Measurements from ENCODE around the gene LSMEM2.
"Not testable (repeated sequence)": the region's sequence is repeated elsewhere in the genome, so short reads cannot be mapped to it uniquely, and the experiment has no call there.

LSMEM2 gene

GRCh38 chr3:50278880-50279224 is at the start of gene LSMEM2:
TSS of gene LSMEM2 (plus strand) at chr3:50279087. CDS start at chr3:50279114, 27 bp downstream.
- DNase-seq = no peak

GRCh38 chr3:50229490-50229889 is 49.4 kb upstream of the LSMEM2 start:
- no peak for DNase-seq

DNA sequence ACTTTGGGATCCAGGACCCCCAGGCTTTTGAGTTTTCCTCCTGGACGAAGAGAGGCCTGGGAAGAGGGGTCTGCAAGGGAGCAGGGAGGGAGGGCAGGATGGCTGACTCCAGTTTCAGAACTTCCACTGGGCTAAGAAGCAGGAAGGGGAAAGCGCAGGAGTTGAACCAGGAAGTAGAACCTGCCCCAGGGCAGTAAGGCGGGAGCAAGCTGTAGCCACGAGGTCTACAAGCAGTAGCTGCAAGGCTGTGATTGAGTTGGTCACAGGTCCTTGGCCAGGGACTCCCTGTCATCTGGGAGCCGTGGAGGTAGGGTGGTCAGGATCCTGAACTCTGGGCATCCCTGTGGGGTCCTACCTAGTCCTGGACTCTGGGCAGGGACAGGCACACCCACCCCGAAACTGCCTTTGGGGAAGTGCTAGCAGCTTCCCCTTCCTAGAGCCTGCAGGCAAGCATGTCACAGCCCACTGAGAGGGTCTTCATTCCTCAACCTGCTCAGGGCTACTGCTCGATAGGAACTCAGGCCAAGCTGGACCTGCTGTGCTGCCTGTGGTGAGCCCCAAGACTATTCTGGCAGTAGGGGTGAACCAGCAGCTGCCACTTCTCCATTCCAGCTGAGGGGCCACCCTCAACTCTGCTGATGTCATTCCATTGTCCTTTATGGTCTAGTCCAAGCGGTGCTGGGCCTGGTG is 48.6 kb upstream of the LSMEM2 start:
- DNase-seq = no peak

- no peak for DNase-seq
Observed at GRCh38 chr3:50230794-50231125, 48.1 kb upstream of the LSMEM2 start.

DNA sequence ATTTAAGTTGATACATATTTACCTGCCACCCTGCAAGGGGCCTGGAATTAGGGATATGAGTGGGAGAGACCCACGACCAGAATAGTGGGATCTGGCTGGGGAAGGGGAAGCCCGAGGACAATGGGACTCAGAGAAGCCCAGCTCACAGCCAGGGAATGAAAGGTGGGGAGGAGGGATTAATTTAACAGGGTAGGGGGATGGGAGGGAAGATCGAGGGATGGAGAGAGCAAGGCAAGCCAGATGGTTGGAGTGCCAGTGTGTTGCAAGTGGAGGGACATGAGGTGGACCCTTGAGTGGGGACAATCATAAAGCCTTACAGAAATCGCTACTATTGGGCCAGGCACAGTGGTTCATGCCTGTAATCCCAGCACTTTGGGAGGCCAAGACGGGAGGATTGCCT is 47.3 kb upstream of the LSMEM2 start:
- peak; percentile 74 for DNase-seq

DNA sequence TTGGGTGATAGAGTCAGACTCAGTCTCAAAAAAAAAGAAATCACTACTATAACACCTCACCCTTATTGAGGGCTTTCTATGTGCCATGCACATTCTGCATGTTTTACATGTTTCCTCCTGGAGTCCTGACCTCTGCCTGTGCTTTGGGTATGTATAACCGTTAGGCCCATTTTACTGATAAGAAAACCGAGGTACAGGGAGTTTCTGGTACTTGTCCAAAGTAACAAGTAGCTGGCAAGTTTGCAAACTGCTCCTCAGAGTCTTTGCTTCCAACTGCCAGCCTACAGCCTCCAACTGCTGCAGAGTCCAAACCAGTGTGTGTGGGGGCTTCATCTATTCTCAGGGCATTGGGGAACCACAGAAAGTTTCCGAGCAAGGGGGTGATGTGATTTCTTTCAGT is 46.6 kb upstream of the LSMEM2 start:
- no peak for DNase-seq

DNA sequence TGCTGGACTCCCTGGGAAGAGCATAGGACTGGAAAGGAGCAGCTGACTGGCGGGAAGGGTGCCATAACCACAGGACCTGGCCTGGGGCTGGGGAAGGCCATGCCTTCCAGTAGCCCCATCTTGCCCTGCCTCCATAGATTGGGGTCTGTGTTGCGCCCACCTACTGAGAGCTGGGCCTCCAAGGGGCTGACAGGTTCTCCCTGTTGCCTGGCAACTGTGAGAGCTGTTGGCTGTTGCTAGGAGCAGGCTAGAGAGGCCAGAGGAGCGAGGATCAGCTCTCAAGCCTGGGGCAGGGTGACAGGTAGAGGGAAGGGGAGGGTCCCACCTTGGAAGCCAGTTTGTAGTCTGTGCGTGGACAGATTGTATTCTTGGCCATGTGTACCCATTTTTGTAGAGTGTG is 45.7 kb upstream of the LSMEM2 start:
- no peak for DNase-seq

DNA sequence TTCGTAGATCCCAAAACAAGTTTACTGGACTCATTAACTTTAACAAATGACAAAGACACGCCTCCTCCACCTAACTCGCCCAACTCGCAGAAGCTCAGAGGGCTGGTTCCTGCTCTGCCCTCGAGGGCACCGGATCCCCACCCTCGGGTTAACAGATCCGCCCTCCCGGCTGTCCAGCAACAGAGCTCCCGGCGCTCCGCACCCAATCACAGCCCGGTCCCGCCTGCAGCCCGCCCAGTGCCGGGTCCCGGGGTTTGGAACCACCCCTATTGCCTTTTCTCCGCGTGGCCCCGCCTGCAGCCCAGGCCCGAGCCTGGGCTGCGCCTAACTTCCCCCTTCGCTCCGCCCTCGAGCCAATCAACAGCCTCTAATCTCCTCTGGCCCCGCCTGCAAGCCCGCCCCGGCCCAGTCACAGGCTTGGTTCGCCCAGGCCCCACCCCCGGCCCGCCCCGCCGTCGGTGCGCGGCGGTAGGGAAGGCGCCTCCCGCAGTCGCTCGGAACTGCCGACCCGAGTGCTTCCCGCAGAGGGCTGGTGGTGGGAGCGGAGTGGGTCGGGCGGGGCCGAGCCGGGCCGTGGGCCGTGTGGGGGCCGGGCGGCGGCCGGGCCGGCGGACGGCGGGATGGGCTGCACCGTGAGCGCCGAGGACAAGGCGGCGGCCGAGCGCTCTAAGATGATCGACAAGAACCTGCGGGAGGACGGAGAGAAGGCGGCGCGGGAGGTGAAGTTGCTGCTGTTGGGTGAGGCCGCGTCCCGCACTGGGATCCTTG is 43.0 kb upstream of the LSMEM2 start, which contains the start of gene GNAI2:
Gene GNAI2, plus strand, starts transcription at position 489 of the 768 bp plus-strand sequence. Its CDS starts 132 bp downstream, at position 621.
- DNase-seq = peak; percentile 99

- DNase-seq = no peak
Observed at GRCh38 chr3:50236484-50237132, 42.3 kb upstream of the LSMEM2 start.

GRCh38 chr3:50237133-50237651 is 41.7 kb upstream of the LSMEM2 start:
- peak; percentile 66 for DNase-seq

DNA sequence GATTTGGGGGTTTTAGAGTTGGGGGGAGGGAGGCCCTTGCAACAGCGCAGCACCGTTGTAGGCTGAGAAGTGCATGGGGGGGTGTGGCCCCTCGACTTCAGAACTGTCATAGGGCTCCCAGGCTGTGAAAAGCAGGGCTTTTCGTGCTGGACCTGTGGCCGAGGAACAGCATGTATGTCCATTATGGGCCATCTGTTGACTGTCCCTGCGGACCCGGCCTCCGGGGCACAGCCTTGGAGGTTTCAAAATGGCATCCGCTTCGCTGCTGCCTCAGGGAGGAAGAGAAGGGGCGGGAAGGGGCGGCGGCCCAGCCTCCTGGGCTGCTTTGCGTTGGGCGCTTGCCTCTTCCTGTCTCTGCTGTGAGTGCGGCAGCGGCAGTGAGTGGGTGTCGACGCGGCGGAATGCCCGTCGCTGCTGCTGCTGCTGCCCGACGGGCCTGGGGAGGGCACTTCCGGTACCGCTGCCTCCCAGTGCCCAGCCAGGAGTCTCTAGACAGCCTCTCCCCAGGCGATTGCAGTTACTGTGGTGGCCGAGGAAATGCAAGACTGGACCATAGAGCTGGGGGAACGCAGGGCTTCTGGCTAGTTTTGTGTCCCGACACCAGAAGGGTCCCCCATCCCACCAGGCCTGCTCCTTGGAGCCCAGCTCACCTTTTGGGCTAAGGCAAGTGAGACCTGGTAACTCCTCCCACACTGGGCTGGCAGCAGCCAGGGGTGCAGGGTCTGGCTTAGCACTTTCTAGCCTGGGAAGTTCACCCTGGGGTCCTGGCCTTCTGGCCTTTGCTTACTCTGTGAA is 40.9 kb upstream of the LSMEM2 start:
- DNase-seq = peak; percentile 37

DNA sequence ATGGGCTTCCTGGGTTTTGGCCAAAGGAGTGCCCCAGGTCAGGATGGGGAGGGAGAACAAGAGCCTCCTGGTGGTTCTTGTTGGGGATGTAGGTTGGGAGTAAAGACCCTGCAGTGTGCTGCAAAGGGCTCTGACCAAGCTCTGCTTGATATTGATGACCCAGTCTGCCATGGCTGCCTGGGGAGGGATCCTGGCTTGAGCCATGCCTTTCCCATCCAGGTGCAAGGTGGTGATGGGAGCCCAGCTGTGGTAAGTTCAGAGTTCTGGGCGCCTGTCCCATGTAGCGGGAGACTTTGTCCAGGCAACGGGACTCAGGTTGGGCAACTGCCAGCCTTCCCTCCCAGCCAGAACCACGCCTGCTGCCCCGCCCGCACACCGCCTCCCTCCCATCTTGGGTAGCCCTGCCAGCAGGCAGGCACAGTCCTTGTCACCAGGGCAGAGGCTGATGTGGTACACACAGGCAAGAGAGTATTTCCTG is 40.3 kb upstream of the LSMEM2 start:
- no peak for DNase-seq

DNA sequence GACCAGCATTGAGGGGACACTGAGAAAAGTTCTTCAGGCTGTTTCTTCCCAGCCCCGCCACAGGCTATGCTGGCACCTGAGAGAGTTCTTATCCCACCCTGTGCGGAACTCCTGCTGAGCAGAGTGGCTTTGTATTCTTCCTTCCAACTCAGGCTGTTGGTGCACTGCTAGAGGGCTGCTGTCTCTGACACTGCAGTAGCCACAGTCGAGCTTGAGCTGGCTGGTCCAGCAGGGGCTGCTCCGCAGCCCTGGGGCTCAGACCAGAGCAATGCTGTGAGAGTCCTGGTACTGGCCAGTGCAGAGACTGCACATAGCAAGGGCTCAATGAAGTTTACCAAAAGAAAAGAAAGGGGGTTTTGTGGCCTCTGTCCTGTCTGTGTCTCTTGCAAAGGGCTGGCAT is 39.2 kb upstream of the LSMEM2 start:
- DNase-seq = no peak

- peak; percentile 65 for DNase-seq
Observed at GRCh38 chr3:50241163-50241562, 37.7 kb upstream of the LSMEM2 start.

DNA sequence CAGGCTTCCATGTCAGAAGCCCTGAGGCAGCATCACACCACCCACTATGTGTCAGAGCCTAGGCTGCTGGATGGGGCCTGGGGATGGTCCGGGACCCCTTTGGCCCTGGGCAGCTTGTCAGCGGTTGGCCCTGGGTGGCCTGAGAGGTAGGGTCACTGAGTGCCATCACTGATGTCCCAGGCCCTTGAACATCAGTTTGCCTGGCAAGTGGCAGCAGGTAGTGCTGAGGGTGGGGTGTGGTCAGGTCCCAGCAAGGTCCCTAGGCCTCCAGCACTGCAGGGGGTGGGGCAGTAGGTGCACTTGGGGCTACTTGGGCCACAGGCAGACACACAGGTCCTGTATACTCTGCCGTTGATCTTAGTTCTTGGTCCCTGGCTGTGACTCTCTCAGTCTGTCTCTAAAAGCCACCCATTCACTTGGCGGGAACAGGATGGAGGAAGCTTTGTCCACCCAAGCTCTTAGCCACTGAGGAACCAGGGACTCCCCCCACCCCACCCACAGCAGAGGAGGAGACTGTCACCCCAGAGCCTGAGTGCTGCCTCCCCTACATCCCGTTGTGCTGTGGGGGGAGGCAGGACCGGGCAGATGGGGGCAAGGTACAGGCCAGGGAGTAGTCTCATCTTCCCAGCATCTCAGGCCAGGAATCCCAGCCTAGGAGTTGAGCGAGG is 37.0 kb upstream of the LSMEM2 start:
- DNase-seq = no peak

GRCh38 chr3:50242381-50242770 is 36.5 kb upstream of the LSMEM2 start:
- no peak for DNase-seq

DNA sequence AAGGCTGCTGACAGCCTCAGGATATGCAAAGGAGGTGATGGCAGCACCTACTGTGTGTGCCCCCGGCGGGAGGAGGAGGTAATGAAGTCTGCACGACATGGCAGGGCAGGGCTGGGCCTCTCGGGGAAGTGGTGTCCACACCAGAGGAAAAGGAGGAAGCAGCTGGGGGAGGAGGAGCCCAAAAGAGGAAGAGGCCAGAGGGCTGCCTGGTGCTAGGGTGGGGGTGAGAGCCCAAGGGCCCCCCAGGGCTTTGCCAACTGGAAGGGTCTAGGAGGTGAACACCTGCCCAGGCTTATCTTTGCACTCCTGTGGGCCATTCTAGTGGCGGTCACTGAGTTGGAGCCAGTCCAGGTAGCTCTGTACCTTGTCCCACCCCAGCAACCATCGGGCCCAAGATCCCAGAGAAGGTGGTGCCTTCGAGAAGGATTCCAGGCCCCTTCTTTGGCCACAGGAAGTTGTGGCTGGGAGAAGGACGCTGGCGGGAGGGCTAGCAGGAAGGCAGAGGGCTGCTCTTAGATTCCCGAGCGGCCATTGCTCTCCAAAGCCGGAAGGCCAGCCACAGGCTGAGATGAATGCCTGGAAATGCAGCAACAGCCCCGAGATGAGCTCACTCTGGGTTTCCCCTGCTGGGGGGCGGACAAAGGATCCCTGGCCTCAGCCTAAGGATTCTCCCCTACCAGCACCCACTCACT is 35.9 kb upstream of the LSMEM2 start:
- DNase-seq = no peak

DNA sequence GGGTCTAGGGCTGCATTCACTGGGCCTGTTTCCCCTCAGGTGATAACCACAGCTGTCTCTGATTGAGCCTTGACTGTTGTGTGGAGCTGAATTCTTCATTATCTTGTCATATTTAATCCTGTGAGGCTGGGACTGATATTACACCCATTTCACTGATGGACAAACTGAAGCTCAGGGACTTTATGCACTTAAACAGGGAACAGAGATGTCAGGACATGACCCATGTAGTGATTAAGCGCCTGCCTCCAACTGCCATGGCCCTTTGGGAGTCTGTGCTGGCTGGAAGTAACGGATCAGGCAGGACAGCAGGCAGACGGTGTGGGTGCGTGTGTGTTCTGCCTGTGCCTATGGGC is 35.4 kb upstream of the LSMEM2 start:
- DNase-seq = no peak

DNA sequence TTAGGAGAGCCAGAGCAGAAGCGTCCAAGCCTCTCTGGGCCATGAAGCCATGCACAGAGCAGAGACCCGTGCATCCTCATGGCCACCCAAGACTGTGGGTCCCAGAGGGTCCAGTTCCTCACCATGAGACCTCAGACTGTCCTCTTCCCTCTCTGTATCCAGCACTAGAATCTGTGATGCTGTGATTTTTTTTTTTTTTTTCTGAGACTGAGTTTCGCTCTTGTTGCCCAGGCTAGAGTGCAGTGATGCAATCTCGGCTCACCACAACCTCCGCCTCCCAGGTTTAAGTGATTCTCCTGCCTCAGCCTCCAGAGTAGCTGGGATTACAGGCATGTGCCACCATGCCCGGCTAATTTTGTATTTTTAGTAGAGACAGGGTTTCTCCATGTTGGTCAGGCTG is 34.1 kb upstream of the LSMEM2 start:
- DNase-seq = not testable (repeated sequence)

DNA sequence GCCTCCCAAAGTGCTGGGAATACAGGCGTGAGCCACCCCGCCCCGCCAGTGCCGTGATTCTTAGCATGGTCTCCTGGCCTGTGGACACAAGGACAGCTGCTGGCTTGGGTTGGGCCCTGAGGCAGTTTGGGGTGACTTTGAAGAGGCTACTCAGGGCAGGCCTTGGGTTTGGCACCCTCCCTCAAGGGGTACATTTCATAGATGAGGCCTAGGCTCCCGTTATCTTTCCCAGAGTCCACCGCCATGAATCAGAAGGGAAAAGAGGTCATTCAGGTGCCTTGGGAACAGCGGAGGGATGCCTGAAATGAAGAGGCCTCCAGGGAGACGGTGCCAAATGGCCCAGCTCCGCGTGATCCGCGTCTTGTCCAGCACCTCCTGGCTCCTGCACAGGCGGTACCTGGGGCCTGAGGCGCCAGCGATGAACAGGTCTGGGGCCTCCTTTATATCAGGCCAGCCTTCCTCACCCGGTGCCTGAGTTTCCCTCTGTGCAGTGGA is 33.6 kb upstream of the LSMEM2 start:
- DNase-seq = no peak

GRCh38 chr3:50245831-50246516 is 32.9 kb upstream of the LSMEM2 start:
- DNase-seq = peak; percentile 89

All from NCI-H82 (cell line).